CD14-positive monocyte (primary cell): Measurements from ENCODE around the gene RAI1. TPM values are rescaled to one million over a fixed set of nuclear protein-coding genes. Genes with fewer than 3 reads are reported as not detected.

ENCODE experiments used
- DNase-seq, 3 donors: peaks; one replicate each; pipeline ENCODE4 v3.0.0-alpha.2; 2011 to 2022
- H2AFZ ChIP-seq: 2 replicates; pipeline ENCODE4 v1.6.0; 2012; ENCODE audit warnings: mild to moderate bottlenecking, low read depth, low read length, inconsistent platforms; ENCODE audit not compliant: insufficient read depth, poor library complexity, severe bottlenecking
- H3K27ac ChIP-seq, 2 donors: 1 replicate in 1 of 2; 2 replicates in 1 of 2; pipeline ENCODE4 v1.5.1; 2012 to 2013; ENCODE audit warnings: low read length in 2 of 2, control low read depth in 1 of 2, inconsistent platforms in 1 of 2, low read depth in 1 of 2, mild to moderate bottlenecking in 1 of 2
- H3K27me3 ChIP-seq, 2 donors: one replicate each; pipeline versions ENCODE4 v1.6.0 to v1.6.1; 2011 to 2013; ENCODE audit warnings: low read length in 2 of 2; ENCODE audit not compliant: control insufficient read depth in 2 of 2, insufficient read depth in 2 of 2
- H3K36me3 ChIP-seq, 2 donors: replicated peaks in 1 of 2; 1 replicate in 1 of 2; 2 replicates in 1 of 2; pipeline versions ENCODE4 v1.5.1 to v1.6.1; 2012 to 2013; ENCODE audit warnings: low read length in 2 of 2, control low read depth in 1 of 2, inconsistent platforms in 1 of 2, mild to moderate bottlenecking in 1 of 2; ENCODE audit not compliant: insufficient read depth in 2 of 2, control insufficient read depth in 1 of 2
- H3K4me1 ChIP-seq, 2 donors: 1 replicate in 1 of 2; 2 replicates in 1 of 2; pipeline versions ENCODE4 v1.5.1 to v1.6.1; 2012 to 2013; ENCODE audit warnings: low read length in 2 of 2, control low read depth in 1 of 2, inconsistent platforms in 1 of 2, mild to moderate bottlenecking in 1 of 2, moderate library complexity in 1 of 2; ENCODE audit not compliant: insufficient read depth in 2 of 2, control insufficient read depth in 1 of 2
- H3K4me2 ChIP-seq: replicated peaks from 2 replicates; pipeline ENCODE3; 2012; ENCODE audit warnings: low read length, moderate library complexity, mild to moderate bottlenecking; ENCODE audit not compliant: poor library complexity, severe bottlenecking; ENCODE audit errors: extremely low read depth
- H3K4me3 ChIP-seq, 3 experiments: fragments of 200-600 bp in 1 of 3; sonication (generic) in 1 of 3; replicated peaks in 1 of 3; 1 replicate in 2 of 3; 2 replicates in 1 of 3; pipeline ENCODE4 v1.5.1; 2011 to 2013; ENCODE audit warnings: low read length in 3 of 3, mild to moderate bottlenecking in 3 of 3, control low read depth in 2 of 3, low read depth in 2 of 3, inconsistent platforms in 1 of 3, moderate library complexity in 1 of 3
- H3K79me2 ChIP-seq: 2 replicates; pipeline ENCODE4 v1.6.0; 2012; ENCODE audit warnings: mild to moderate bottlenecking, control low read depth, inconsistent platforms, low read length, moderate library complexity; ENCODE audit not compliant: insufficient read depth
- H3K9ac ChIP-seq: 2 replicates; pipeline ENCODE4 v1.6.0; 2017; ENCODE audit warnings: low read length, mild to moderate bottlenecking; ENCODE audit not compliant: insufficient read depth, poor library complexity, severe bottlenecking
- H3K9me3 ChIP-seq, 2 donors: replicated peaks in 1 of 2; 1 replicate in 1 of 2; 2 replicates in 1 of 2; pipeline versions ENCODE4 v1.5.1 to v1.6.1; 2012 to 2013; ENCODE audit warnings: low read length in 2 of 2, control low read depth in 1 of 2; ENCODE audit not compliant: control insufficient read depth in 1 of 2, insufficient read depth in 1 of 2
- H4K20me1 ChIP-seq: 2 replicates; pipeline ENCODE4 v1.6.0; 2012; ENCODE audit warnings: mild to moderate bottlenecking, low read length, control low read depth, moderate library complexity; ENCODE audit not compliant: insufficient read depth
- H3K27ac Mint-ChIP-seq, 7 donors: one replicate each; pipeline ENCODE4 v1.8.0; 2020; ENCODE audit warnings: mild to moderate bottlenecking in 7 of 7, mixed read lengths in 7 of 7, moderate library complexity in 6 of 7, inconsistent platforms in 2 of 7
- H3K27me3 Mint-ChIP-seq, 3 donors: one replicate each; pipeline ENCODE4 v1.8.0; 2021 to 2022; ENCODE audit warnings: low read depth in 3 of 3, mild to moderate bottlenecking in 3 of 3, mixed read lengths in 3 of 3, moderate library complexity in 3 of 3, inconsistent platforms in 1 of 3
- H3K36me3 Mint-ChIP-seq, 2 donors: one replicate each; pipeline ENCODE4 v1.8.0; 2020; ENCODE audit warnings: mixed read lengths in 2 of 2, inconsistent platforms in 1 of 2, mild to moderate bottlenecking in 1 of 2
- H3K4me1 Mint-ChIP-seq: one replicate; pipeline ENCODE4 v1.8.0; 2020; ENCODE audit warnings: mild to moderate bottlenecking, mixed read lengths
- H3K4me3 Mint-ChIP-seq, 2 donors: one replicate each; pipeline ENCODE4 v1.8.0; 2020; ENCODE audit warnings: mild to moderate bottlenecking in 2 of 2, mixed read lengths in 2 of 2, moderate library complexity in 1 of 2
- H3K9me3 Mint-ChIP-seq, 7 donors: one replicate each; pipeline ENCODE4 v1.8.0; 2020 to 2022; ENCODE audit warnings: mixed read lengths in 7 of 7, mild to moderate bottlenecking in 6 of 7, moderate library complexity in 6 of 7, inconsistent platforms in 2 of 7
- CTCF ChIP-seq: fragments of 200-600 bp; IDR thresholded peaks from one replicate; pipeline ENCODE4 v1.8.0; 2022; ENCODE audit warnings: antibody characterized with exemption, mild to moderate bottlenecking
- WGBS: methylation state at CpG from one replicate; pipeline ENCODE4 v1.1.5; 2013; ENCODE audit warnings: missing lambda C conversion rate; ENCODE audit not compliant: insufficient coverage; 5-methylcytosine and 5-hydroxymethylcytosine counted together
- intact Hi-C, 2 donors: fragments of 100-400 bp; cut with micrococcal nuclease; formaldehyde crosslinking; loops; one replicate each; pipeline versions ENCODE4 v1.15.0 to v1.15.1; 2023
- polyA plus RNA-seq, 3 donors: library from polyadenylated mRNA; depleted of rRNA in 1 of 3; unstranded in 2 of 3; stranded (reverse) in 1 of 3; fragments of 300-500 nt in 2 of 3; fragments of >200 nt in 1 of 3; fragmentation: Illumina TruSeq in 2 of 3; gene quantifications; 1 replicate in 2 of 3; 2 replicates in 1 of 3; pipeline ENCODE4 v1.2.3, GENCODE V29; 2012 to 2021

Gene RAI1
- polyA plus RNA-seq, 3 donors = 0.89 to 4.4 (median 1.5) TPM

GRCh38 chr17:17837966-17838962, 157.0 kb downstream of the RAI1 start:
- Histone ChIP-seq H4K20me1 (peaks cover 27% of the 10 kb centered on the region), H3K4me3 (peak overlapping the region in 1 of 3 experiments; percentile 91), H3K27me3 (no peaks in the 10 kb centered on the region), H3K79me2 (peaks cover 36% of the 10 kb centered on the region), H3K36me3 (no peaks in the 10 kb centered on the region), H3K9ac (no peak overlapping the region), H3K27ac (peak overlapping the region; percentile 90 to 97), H3K4me2 (peak overlapping the region; percentile 91), H3K4me1 (peaks cover 75 to 76% of the 10 kb centered on the region in 2 donors), H3K9me3 (no peaks in the 10 kb centered on the region), H2AFZ (peak overlapping the region; percentile 35)
- DNase-seq = peak; percentile 43 to 66 (median 51)
- Mint-ChIP-seq H3K9me3 (no peaks in the 10 kb centered on the region), H3K4me3 (peak overlapping the region; percentile 90 to 93), H3K27me3 (peaks cover 0 to 4% (median 0%) of the 10 kb centered on the region in 3 donors), H3K36me3 (peaks cover 12 to 15% of the 10 kb centered on the region in 2 donors), H3K4me1 (peaks cover 71% of the 10 kb centered on the region), H3K27ac (peak overlapping the region; percentile 93 to 98 (median 96))
- 12% methylated on average over 5 of the region's 11 CpGs for WGBS
- TF ChIP-seq CTCF = no peak
- intact Hi-C loops = loop anchor here (2.0 to 10.0 kb wide), 3 partner anchors 13 to 153 kb away; partner anchors contain the start of gene RAI1 (in 1 of the 2)
